K562 (cell line): ENCODE measurements around the gene LRPAP1. TPM values are rescaled to one million over a fixed set of nuclear protein-coding genes. Genes with fewer than 3 reads are reported as not detected.

ENCODE experiments used
- ATAC-seq: fragments of 200-7000 bp; cut with Tn5 transposase; 3 replicates; pipeline ENCODE4 v1.9.1; 2020; ENCODE audit warnings: moderate library complexity
- BruUV-seq: library from RNA; stranded (reverse); fragments of 400-500 nt; replicated peaks from 2 replicates; lab custom pipeline; 2021; lab: Mats Ljungman, UMichigan
- CTCF ChIA-PET: fragments of 300-600 bp; formaldehyde crosslinking; extraction: SDS; loops from one replicate; lab custom pipeline; 2021; ENCODE audit warnings: low intra/inter-chr PET ratio; lab: Yijun Ruan, JAX
- POLR2A ChIA-PET: fragments of 300-600, 350-650 bp; sonication (Branson Sonifier 250); formaldehyde crosslinking; extraction: SDS; loops from one replicate; lab custom pipeline; 2021; ENCODE audit warnings: antibody characterized with exemption, inconsistent platforms; lab: Yijun Ruan, JAX
- DNase-seq, 4 experiments: peaks; one replicate each; pipeline versions ENCODE4 v3.0.0 to v3.0.0-alpha.2; 2011 to 2018; ENCODE audit warnings: low spot score in 3 of 4, mixed read lengths in 3 of 4; ENCODE audit errors: extremely low read depth in 1 of 4
- FAIRE-seq: peaks from 2 replicates; lab custom pipeline; 2011; peaks lifted over from hg19 to GRCh38; lab: Jason Lieb, UNC
- H2AFZ ChIP-seq: 2 replicates; pipeline ENCODE4 v1.6.0; 2011; ENCODE audit warnings: low read depth, low read length, control low read depth, inconsistent platforms
- H3K27ac ChIP-seq: fragments of 200-600 bp; 3 replicates; pipeline ENCODE4 v1.8.0; 2011; ENCODE audit warnings: low read depth, mild to moderate bottlenecking, control low read depth, inconsistent platforms, low read length, moderate library complexity, mixed read lengths; ENCODE audit errors: extremely low read depth
- H3K27me3 ChIP-seq, 2 experiments: fragments of 300-600 bp in 1 of 2; 2 replicates in 1 of 2; 3 replicates in 1 of 2; pipeline versions ENCODE4 v1.6.0 to v1.8.0; 2011; ENCODE audit warnings: inconsistent platforms in 2 of 2, low read length in 2 of 2, mild to moderate bottlenecking in 1 of 2, mixed read lengths in 1 of 2, moderate library complexity in 1 of 2; ENCODE audit not compliant: control insufficient read depth in 2 of 2, insufficient read depth in 2 of 2
- H3K36me3 ChIP-seq: fragments of 300-600 bp; 3 replicates; pipeline ENCODE4 v1.8.0; 2011; ENCODE audit warnings: mild to moderate bottlenecking, low read length, inconsistent platforms; ENCODE audit not compliant: control insufficient read depth, insufficient read depth
- H3K4me1 ChIP-seq, 2 experiments: fragments of 200-600 bp in 1 of 2; replicated peaks in 1 of 2; 2 replicates in 1 of 2; 3 replicates in 1 of 2; pipeline versions ENCODE4 v1.5.1 to v1.8.0; 2011; ENCODE audit warnings: inconsistent platforms in 2 of 2, low read length in 2 of 2, mild to moderate bottlenecking in 1 of 2, mixed read lengths in 1 of 2, moderate library complexity in 1 of 2; ENCODE audit not compliant: control insufficient read depth in 2 of 2, insufficient read depth in 2 of 2
- H3K4me2 ChIP-seq: 2 replicates; pipeline ENCODE4 v1.6.1; 2011; ENCODE audit warnings: low read length, control low read depth, inconsistent platforms, mixed read lengths; ENCODE audit not compliant: insufficient read depth
- H3K4me3 ChIP-seq: fragments of 200-600 bp; sonication (generic), shearing (Covaris generic); 2 replicates; pipeline ENCODE4 v1.5.1; 2016; ENCODE audit warnings: control low read depth, inconsistent platforms
- H3K79me2 ChIP-seq: fragments of 200-600 bp; 3 replicates; pipeline ENCODE4 v1.8.0; 2011; ENCODE audit warnings: low read length, inconsistent platforms; ENCODE audit not compliant: control insufficient read depth, insufficient read depth
- H3K9ac ChIP-seq, 2 experiments: 2 replicates each; pipeline versions ENCODE4 v1.6.0 to v1.6.1; 2011; ENCODE audit warnings: low read depth in 2 of 2, low read length in 2 of 2, control low read depth in 1 of 2, inconsistent platforms in 1 of 2, mild to moderate bottlenecking in 1 of 2, mixed read lengths in 1 of 2; ENCODE audit not compliant: insufficient read depth in 1 of 2
- H3K9me1 ChIP-seq: one replicate; pipeline ENCODE4 v1.6.0; 2011; ENCODE audit warnings: inconsistent platforms, mild to moderate bottlenecking, low read length, moderate library complexity; ENCODE audit not compliant: control insufficient read depth, insufficient read depth
- H3K9me3 ChIP-seq: replicated peaks from 2 replicates; pipeline ENCODE4 v1.5.1; 2011; ENCODE audit warnings: low read depth, low read length, inconsistent platforms; ENCODE audit not compliant: control insufficient read depth, insufficient read depth
- H4K20me1 ChIP-seq: replicated peaks from 2 replicates; pipeline ENCODE4 v1.6.1; 2011; ENCODE audit warnings: low read length, inconsistent platforms, mixed read lengths; ENCODE audit not compliant: control insufficient read depth, insufficient read depth
- CBX3 ChIP-seq, 2 experiments: IDR thresholded peaks; 1 replicate in 1 of 2; 2 replicates in 1 of 2; pipeline ENCODE4 v1.6.1; 2012; ENCODE audit warnings: inconsistent platforms in 2 of 2, low read length in 2 of 2, borderline replicate concordance in 1 of 2, control low read depth in 1 of 2
- CEBPB ChIP-seq: fragments of 450-650 bp; IDR thresholded peaks from 2 replicates; pipeline ENCODE4 v1.6.1; 2016; ENCODE audit warnings: missing genetic modification characterization, missing compliant biosample characterization
- DIDO1 ChIP-seq: fragments of 450-650 bp; IDR thresholded peaks from 2 replicates; pipeline ENCODE4 v1.6.1; 2016; ENCODE audit warnings: low read depth, missing biosample characterization, missing genetic modification characterization
- DNMT1 ChIP-seq: fragments of 450-650 bp; IDR thresholded peaks from 2 replicates; pipeline ENCODE4 v1.6.1; 2016; ENCODE audit warnings: antibody characterized with exemption, mild to moderate bottlenecking
- HIVEP1 ChIP-seq: fragments of 250-450 bp; sonication (Bioruptor Pico); IDR thresholded peaks from 2 replicates; pipeline ENCODE4 v1.4.0; 2020; ENCODE audit warnings: mild to moderate bottlenecking
- IRF2 ChIP-seq: sonication (generic); formaldehyde crosslinking; IDR thresholded peaks from 2 replicates; pipeline ENCODE4 v1.8.1; 2022; ENCODE audit warnings: mild to moderate bottlenecking, missing genetic modification reagents
- SPI1 ChIP-seq: IDR thresholded peaks from 2 replicates; pipeline ENCODE4 v1.6.1; 2011; ENCODE audit warnings: low read depth, low read length, control low read depth, borderline replicate concordance
- U2AF1 ChIP-seq: fragments of 200-400 bp; formaldehyde crosslinking; optimal IDR thresholded peaks from 2 replicates; pipeline ENCODE3; 2017; ENCODE audit warnings: mild to moderate bottlenecking, low read depth, low read length, moderate library complexity
- ZNF354B ChIP-seq: fragments of 250-450 bp; sonication (Bioruptor Pico); IDR thresholded peaks from 2 replicates; pipeline ENCODE4 v1.4.0; 2020
- ZNF408 ChIP-seq: fragments of 250-450 bp; sonication (Bioruptor Pico); IDR thresholded peaks from 2 replicates; pipeline ENCODE4 v1.4.0; 2020; ENCODE audit warnings: low read depth, mild to moderate bottlenecking, moderate library complexity
- WGBS: fragments of 100-300 bp; shearing (Covaris generic); methylation state at CpG from one replicate; pipeline ENCODE4 v1.1.6; 2016; ENCODE audit warnings: low coverage, mixed read lengths; ENCODE audit not compliant: insufficient coverage; ENCODE audit errors: missing lambda C conversion rate; 5-methylcytosine and 5-hydroxymethylcytosine counted together
- in situ Hi-C: fragments of 300-500 bp; cut with MboI; formaldehyde crosslinking; loops from 4 replicates; pipeline ENCODE4 v1.15.0; 2018; ENCODE audit warnings: inconsistent platforms, mixed read lengths
- intact Hi-C: fragments of 100-400 bp; cut with micrococcal nuclease; formaldehyde crosslinking; loops from 2 replicates; pipeline ENCODE4 v1.14.2; 2022
- polyA plus RNA-seq, 8 experiments: library from polyadenylated mRNA; depleted of rRNA in 4 of 8; stranded (reverse) in 5 of 8; unstranded in 3 of 8; fragments of >200 nt; fragmentation: Nextera tagmentation in 2 of 8; fragmentation: Illumina TruSeq in 1 of 8; extraction: Ambion mirVana in 2 of 8; extraction: Trizol in 1 of 8; gene quantifications; 2 replicates each; pipeline versions ENCODE4 v1.2.1 to v1.2.3, GENCODE V29; 2011 to 2014; ENCODE audit warnings: inconsistent platforms in 1 of 8, missing spikeins in 1 of 8
- total RNA-seq, 7 experiments: library from RNA; depleted of rRNA in 6 of 7; stranded (reverse); fragments of >200 nt in 6 of 7; fragmentation: Illumina TruSeq in 2 of 7; extraction: Trizol in 2 of 7; gene quantifications; 2 replicates each; pipeline versions ENCODE4 v1.2.1 to v1.2.3, GENCODE V29; 2011 to 2021; ENCODE audit warnings: low replicate concordance in 1 of 7
- TF ChIP-seq, protein P1 (sequence below): fragments of 250-450 bp; sonication (Bioruptor Pico); IDR thresholded peaks from 2 replicates; pipeline ENCODE4 v1.4.0; 2020
- TF ChIP-seq, protein P2 (sequence below): IDR thresholded peaks from 2 replicates; pipeline ENCODE4 v1.6.1; 2011; ENCODE audit warnings: borderline replicate concordance, low read depth, mild to moderate bottlenecking, moderate library complexity, low read length; ENCODE audit not compliant: insufficient read depth, poor library complexity, severe bottlenecking

LRPAP1 gene
- total and polyA plus RNA-seq, 9 of the 15 experiments (the other 6 are each of a cell fraction or from before 2014, with no cell fraction given) = 1.1 to 75.5 (median 41.8) TPM

DNA sequence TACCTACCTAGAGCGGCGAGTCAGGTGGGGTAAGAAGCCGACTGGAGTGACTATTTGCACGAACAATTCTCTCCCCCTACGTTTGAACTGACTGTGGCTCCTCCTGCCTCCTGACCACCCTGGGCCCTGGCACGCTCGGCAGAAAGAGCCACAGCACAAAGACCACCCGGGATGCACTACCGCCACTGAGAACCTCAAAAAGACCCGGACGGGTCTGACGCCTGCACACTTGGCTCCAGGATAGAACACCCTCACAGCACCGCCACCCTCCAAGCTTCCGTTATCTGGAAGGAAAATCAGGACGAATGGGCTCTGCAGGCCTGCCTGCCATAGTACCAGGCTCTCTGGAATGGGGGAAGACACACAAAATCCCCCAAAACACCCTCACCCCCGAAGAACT is 2.2 kb downstream of the LRPAP1 start (continued):
- TF ChIP-seq, protein P1, sequence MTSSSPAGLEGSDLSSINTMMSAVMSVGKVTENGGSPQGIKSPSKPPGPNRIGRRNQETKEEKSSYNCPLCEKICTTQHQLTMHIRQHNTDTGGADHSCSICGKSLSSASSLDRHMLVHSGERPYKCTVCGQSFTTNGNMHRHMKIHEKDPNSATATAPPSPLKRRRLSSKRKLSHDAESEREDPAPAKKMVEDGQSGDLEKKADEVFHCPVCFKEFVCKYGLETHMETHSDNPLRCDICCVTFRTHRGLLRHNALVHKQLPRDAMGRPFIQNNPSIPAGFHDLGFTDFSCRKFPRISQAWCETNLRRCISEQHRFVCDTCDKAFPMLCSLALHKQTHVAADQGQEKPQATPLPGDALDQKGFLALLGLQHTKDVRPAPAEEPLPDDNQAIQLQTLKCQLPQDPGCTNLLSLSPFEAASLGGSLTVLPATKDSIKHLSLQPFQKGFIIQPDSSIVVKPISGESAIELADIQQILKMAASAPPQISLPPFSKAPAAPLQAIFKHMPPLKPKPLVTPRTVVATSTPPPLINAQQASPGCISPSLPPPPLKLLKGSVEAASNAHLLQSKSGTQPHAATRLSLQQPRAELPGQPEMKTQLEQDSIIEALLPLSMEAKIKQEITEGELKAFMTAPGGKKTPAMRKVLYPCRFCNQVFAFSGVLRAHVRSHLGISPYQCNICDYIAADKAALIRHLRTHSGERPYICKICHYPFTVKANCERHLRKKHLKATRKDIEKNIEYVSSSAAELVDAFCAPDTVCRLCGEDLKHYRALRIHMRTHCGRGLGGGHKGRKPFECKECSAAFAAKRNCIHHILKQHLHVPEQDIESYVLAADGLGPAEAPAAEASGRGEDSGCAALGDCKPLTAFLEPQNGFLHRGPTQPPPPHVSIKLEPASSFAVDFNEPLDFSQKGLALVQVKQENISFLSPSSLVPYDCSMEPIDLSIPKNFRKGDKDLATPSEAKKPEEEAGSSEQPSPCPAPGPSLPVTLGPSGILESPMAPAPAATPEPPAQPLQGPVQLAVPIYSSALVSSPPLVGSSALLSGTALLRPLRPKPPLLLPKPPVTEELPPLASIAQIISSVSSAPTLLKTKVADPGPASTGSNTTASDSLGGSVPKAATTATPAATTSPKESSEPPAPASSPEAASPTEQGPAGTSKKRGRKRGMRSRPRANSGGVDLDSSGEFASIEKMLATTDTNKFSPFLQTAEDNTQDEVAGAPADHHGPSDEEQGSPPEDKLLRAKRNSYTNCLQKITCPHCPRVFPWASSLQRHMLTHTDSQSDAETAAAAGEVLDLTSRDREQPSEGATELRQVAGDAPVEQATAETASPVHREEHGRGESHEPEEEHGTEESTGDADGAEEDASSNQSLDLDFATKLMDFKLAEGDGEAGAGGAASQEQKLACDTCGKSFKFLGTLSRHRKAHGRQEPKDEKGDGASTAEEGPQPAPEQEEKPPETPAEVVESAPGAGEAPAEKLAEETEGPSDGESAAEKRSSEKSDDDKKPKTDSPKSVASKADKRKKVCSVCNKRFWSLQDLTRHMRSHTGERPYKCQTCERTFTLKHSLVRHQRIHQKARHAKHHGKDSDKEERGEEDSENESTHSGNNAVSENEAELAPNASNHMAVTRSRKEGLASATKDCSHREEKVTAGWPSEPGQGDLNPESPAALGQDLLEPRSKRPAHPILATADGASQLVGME (CRISPR knock-in tag) = no peak
- TF ChIP-seq DIDO1 (tag) = no peak

DNA sequence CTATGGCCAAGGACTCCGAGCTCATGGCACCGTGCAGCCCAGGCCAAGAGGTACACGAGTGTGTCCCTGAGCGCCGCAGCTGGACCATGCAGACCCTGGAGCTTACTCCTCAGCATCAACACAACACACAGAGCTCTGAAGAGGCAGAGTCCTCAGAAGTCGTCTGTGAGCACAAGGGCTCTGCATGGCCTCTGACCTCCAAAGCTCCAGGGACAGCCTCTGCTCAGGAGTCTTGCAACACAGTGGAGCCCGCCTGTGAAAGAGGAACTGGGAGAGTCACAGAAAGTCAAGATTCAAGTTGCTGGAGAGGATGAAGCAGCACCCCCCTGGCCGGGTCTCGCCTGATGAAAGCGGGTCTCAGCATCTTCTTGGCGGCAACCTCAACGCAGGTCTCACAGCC is 2.9 kb downstream of the LRPAP1 start:
- TF ChIP-seq HIVEP1 (CRISPR knock-in tag) = no peak
- TF ChIP-seq ZNF408 (CRISPR knock-in tag) = no peak
- TF ChIP-seq CEBPB = peak; percentile 69
- TF ChIP-seq CBX3 (IDR thresholded peaks at IDR 0.05; ENCODE audit: borderline replicate concordance in 1 of 2, low read length in 2 of 2) = no peak
- TF ChIP-seq IRF2 (CRISPR knock-in tag) = no peak
- TF ChIP-seq, protein P2, sequence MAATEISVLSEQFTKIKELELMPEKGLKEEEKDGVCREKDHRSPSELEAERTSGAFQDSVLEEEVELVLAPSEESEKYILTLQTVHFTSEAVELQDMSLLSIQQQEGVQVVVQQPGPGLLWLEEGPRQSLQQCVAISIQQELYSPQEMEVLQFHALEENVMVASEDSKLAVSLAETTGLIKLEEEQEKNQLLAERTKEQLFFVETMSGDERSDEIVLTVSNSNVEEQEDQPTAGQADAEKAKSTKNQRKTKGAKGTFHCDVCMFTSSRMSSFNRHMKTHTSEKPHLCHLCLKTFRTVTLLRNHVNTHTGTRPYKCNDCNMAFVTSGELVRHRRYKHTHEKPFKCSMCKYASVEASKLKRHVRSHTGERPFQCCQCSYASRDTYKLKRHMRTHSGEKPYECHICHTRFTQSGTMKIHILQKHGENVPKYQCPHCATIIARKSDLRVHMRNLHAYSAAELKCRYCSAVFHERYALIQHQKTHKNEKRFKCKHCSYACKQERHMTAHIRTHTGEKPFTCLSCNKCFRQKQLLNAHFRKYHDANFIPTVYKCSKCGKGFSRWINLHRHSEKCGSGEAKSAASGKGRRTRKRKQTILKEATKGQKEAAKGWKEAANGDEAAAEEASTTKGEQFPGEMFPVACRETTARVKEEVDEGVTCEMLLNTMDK = no peak
- TF ChIP-seq ZNF354B (CRISPR knock-in tag) = no peak
- no peak for TF ChIP-seq DNMT1
- no peak for TF ChIP-seq U2AF1
- peak; percentile 61; the same call in 1 of the 2 replicates for TF ChIP-seq SPI1
- intact Hi-C loops = no loop called here
- Histone ChIP-seq H3K27me3 (peaks cover 5 to 6% of the 10 kb centered on the region in 2 experiments; a peak in 3 of 5 replicates), H3K9ac (no peak overlapping the region), H3K9me3 (no peaks in the 10 kb centered on the region), H3K4me1 (peaks cover 9 to 58% of the 10 kb centered on the region in 2 experiments; a peak in 4 of 5 replicates), H3K9me1 (no peaks in the 10 kb centered on the region), H3K36me3 (peaks cover 36% of the 10 kb centered on the region; the same call in 2 of the 3 replicates), H3K79me2 (peaks cover 39% of the 10 kb centered on the region), H3K27ac (no peak overlapping the region), H4K20me1 (peaks cover 33% of the 10 kb centered on the region), H3K4me3 (no peak overlapping the region), H3K4me2 (no peak overlapping the region), H2AFZ (no peak overlapping the region)
- ChIA-PET CTCF (no interaction called here), POLR2A (interaction anchor here (0.5 to 1.0 kb wide), 3 partner anchors 10 to 291 kb away, joined by 3 read pairs; no protein-coding TSS in a partner anchor)
- no peak for FAIRE-seq
- no peak for ATAC-seq
- WGBS = 90% methylated on average over 11 of the region's 12 CpGs
- in situ Hi-C loops = no loop called here
- no peak for DNase-seq
- BruUV-seq = no TSS peak
